GM12891 (cell line): Measurements from ENCODE around the gene ATG10.

Source experiments
- DNase-seq: peaks from one replicate; pipeline ENCODE4 v3.0.0; 2011; ENCODE audit warnings: low spot score; ENCODE audit not compliant: insufficient read length
- FAIRE-seq: peaks from 2 replicates; lab custom pipeline; 2011; peaks lifted over from hg19 to GRCh38; lab: Jason Lieb, UNC
- PAX5 ChIP-seq: IDR thresholded peaks from 2 replicates; pipeline ENCODE4 v1.6.1; 2011; ENCODE audit warnings: low read length, moderate library complexity, mild to moderate bottlenecking; ENCODE audit not compliant: insufficient read depth, severe bottlenecking
- POLR2A ChIP-seq: IDR thresholded peaks from 2 replicates; pipeline ENCODE4 v1.6.1; 2011; ENCODE audit warnings: low read depth, low read length, control low read depth
- POLR2AphosphoS5 ChIP-seq: IDR thresholded peaks from 2 replicates; pipeline ENCODE4 v1.6.1; 2011; ENCODE audit warnings: low read depth, low read length, control low read depth
- POU2F2 ChIP-seq: IDR thresholded peaks from 2 replicates; pipeline ENCODE4 v1.6.1; 2011; ENCODE audit warnings: low read depth, mild to moderate bottlenecking, control low read depth, low read length, moderate library complexity
- SPI1 ChIP-seq: IDR thresholded peaks from 2 replicates; pipeline ENCODE4 v1.6.1; 2011; ENCODE audit warnings: low read depth, low read length, control low read depth
- TAF1 ChIP-seq: IDR thresholded peaks from 2 replicates; pipeline ENCODE4 v1.6.1; 2011; ENCODE audit warnings: low read depth, low read length, control low read depth

ATG10 gene

DNA sequence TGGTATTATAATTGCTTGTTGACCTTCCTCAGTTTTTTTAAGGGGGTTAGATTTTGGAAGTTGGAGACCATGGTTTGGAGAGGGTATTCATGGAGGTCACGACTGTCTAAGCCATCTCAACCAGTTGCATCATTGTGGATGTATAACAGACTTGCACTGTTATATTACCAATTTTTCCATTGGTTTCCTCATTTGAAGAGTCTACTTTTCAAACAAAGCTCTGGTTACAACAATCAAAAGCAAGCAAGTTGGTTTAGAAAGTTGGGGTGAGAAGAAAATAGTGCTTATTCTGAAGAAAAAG, 203.0 kb downstream of the ATG10 start:
- DNase-seq (no peak), FAIRE-seq (no peak)
- TF ChIP-seq POLR2A (no peak), POLR2AphosphoS5 (no peak), TAF1 (no peak), SPI1 (no peak), POU2F2 (no peak), PAX5 (no peak)

DNA sequence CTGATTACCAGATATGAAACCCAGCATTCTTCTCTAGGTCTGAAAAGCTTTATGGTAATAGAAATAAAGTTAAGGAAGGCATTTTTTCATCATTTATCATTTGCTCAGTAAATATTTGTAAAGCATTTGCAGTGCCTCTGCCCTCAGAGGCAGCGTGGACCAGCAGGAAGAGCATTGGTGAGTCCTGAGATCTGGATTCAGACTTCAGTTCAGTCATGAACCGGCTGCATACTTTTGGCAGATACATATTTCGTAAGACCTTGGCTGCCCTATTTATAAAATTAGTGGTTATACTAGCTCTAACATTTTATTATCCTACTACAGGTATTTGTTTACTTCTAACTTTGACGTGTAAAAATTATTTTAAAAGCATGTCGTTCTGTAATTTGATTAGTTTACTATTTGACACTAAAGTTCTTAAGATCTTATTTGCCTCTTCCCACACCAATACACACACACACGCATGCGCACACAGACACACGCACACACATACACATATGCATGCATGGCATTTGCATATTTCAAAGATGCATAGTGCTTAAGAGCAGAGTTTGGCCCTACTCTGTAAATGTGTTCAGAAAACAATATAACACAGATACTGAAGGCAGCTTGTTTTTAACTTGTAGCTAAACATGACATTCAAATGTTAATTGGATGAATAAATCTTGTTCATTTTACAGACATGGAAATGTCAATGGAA, 204.4 kb downstream of the ATG10 start:
- DNase-seq (no peak), FAIRE-seq (no peak)
- TF ChIP-seq POLR2A (no peak), SPI1 (no peak), POLR2AphosphoS5 (no peak), TAF1 (no peak)

DNA sequence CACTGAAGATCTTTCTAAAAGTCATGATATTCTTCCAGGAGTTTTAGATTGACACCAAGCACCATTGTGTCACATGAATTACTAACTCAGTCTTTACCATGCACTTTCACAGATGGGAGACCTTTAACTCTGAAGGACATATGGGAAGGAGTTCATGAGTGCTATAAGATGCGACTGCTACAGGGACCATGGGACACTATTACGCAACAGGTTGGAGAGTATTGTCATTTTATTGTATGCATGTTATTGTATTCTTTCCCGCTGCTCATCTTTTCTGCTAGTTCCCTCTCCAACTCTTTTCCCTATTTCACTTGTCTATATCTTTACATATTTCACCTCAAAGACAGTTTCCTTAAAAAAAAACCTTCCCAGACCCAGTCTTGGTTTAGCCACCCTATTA, 206.6 kb downstream of the ATG10 start:
- DNase-seq (no peak), FAIRE-seq (no peak)
- TF ChIP-seq POU2F2 (no peak), POLR2A (no peak), SPI1 (no peak), TAF1 (no peak), PAX5 (no peak), POLR2AphosphoS5 (no peak)

DNA sequence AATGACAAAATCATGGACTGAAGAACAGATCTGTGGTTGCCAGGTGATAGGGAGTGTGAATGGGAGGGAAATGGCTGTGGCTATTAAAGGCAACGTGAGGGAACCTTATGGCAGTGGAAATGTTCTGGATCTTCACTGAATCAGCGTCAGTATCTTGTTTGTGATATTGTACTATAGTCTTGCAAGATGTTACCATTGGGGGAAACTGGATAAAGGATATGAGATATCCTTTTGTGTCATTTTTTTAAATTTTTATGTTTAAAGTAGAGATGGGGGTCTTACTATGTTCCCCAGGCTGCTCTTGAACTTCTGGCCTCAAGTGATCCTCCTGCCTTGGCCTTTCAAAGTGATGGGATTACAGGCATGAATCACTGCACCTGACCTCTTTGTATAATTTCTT, 210.8 kb downstream of the ATG10 start:
- TF ChIP-seq POLR2AphosphoS5 = no peak
- no peak for TF ChIP-seq POLR2A
- no peak for TF ChIP-seq PAX5
- TF ChIP-seq POU2F2 = no peak
- no peak for TF ChIP-seq TAF1
- no peak for TF ChIP-seq SPI1
- DNase-seq = no peak
- FAIRE-seq = no peak

DNA sequence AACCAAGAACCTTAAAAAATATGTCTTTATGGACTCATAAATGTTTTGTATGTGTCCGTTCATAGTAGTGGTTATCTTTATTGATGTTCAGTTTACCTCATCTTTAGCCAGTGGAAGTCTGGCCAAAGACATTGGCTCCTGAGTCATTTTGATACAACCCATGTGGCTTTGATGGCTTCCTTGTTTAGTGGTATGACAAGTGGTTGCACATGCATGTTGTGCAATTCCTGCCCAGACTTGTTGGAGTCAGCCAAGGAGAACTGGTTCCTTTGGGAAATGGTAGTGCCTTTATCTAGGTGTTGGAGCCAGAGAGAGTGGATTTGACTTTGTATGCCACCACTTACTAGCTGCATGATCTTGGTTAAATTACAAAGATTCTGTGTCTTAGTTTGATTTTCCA, 212.0 kb downstream of the ATG10 start:
- DNase-seq (no peak), FAIRE-seq (peak; percentile 74)
- no peak for TF ChIP-seq POLR2AphosphoS5
- TF ChIP-seq PAX5 = no peak
- TF ChIP-seq POLR2A = no peak
- no peak for TF ChIP-seq TAF1
- TF ChIP-seq POU2F2 = 0 out of 2 replicates have a peak, but pooled peaks have one; percentile 13

DNA sequence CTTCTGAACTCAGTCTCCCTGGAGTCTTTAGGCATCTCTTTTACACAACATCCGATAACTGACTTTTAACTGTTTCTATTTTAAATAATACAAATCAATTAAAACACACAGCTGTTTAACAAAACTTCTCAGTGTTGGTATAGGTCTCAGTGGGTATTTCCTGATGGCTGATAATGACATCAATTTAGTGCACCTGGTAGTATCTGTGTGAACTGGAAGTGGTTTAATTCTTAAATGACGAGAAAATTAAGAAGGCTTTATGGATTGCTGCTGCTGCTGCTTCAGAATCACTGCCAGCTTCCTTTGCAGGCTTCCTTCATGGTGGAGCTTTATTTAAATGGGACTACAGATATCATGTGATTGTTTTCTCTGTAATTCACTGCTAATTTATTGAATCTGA, 214.0 kb downstream of the ATG10 start:
- DNase-seq (no peak), FAIRE-seq (no peak)
- TF ChIP-seq TAF1 = no peak
- TF ChIP-seq POLR2AphosphoS5 = no peak
- no peak for TF ChIP-seq POU2F2
- no peak for TF ChIP-seq PAX5
- TF ChIP-seq SPI1 = no peak
- TF ChIP-seq POLR2A = no peak

DNA sequence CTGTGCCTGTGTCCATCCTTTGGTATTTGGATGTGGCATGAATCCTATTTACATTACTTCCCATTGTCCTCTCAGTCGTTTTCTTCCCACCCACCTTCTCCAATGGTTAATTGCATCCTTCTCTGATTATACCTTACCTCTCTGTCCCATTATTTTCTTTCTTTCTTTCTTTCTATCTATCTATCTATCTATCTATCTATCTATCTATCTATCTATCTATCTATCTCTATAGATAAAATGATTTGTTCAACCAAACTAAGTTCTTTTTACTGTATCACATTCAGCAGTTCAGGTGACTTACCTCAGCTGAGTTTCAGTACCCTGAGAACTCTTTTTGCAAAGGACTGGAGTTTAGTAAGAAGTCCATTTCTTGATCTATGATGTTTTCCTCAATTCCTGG, 225.7 kb downstream of the ATG10 start:
- no peak for FAIRE-seq

DNA sequence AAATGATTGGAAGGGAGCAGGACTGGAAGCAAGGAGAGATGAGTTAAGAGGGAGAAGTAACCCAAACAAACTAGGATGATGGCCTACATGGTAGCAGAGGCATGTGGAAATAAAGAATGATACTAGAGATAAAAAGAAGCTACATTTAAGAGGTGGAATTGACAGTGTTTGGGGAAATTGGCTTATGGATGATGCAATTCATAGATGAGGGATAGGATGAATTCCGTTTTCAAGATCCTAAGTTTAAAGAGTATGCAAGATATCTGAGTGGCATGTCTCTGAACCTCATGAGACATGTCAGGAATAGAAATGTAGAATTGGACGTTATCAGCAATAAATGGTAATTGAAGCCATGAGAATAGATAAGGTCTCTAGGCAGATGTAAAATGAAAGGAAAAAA, 232.7 kb downstream of the ATG10 start:
- TF ChIP-seq POU2F2 (no peak), POLR2A (no peak), SPI1 (no peak), TAF1 (no peak), POLR2AphosphoS5 (no peak), PAX5 (no peak)
- FAIRE-seq = no peak
- no peak for DNase-seq

More for the DNA sequence above, 225.7 kb downstream of the ATG10 start:
- TF ChIP-seq TAF1 (no peak), POLR2AphosphoS5 (no peak), POLR2A (no peak), SPI1 (no peak), PAX5 (no peak), POU2F2 (no peak)
- DNase-seq = no peak

DNA sequence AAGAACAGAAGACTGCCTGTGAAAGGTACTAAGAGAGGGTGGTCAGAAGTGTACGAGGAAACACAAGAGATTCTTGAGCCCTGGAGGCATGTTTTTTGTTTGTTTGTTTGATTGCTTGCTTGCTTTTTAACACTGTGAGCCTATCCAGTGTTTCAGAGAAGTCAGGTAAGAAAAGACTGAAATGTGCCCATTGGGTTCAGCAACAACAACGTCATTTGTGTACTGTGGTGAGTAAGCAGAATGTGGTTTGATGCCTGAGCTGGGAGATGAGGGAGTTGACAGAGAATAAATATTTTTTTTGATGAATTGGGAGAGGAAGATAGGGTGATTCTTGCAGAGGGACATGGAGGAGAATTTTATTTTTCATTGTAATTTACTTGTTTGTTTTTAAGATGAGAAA, 233.2 kb downstream of the ATG10 start:
- DNase-seq = no peak
- TF ChIP-seq PAX5 (no peak), POLR2AphosphoS5 (no peak), POLR2A (no peak), POU2F2 (no peak), SPI1 (no peak), TAF1 (no peak)
- no peak for FAIRE-seq

DNA sequence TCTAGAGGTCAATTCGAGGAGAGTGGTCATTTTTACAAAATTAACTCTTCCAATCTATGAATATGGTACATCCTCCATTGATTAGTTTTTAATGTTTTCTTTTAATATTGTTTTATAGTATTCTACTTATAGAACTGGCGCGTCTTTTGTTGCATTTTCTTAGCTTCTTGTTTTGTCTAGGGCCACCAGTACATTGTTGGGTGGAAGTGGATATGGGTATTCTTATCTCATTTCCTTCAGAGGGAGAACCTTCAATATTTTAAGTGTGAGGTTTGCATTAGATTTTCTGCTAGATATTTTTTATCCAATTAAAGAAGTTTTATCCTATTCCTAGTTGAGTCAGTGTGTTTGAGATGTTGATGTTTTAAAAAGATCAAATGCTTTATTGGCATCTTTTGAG, 236.5 kb downstream of the ATG10 start:
- DNase-seq = no peak
- no peak for FAIRE-seq
- TF ChIP-seq POLR2A = no peak
- TF ChIP-seq SPI1 = no peak
- TF ChIP-seq POU2F2 = no peak
- TF ChIP-seq PAX5 = no peak
- no peak for TF ChIP-seq POLR2AphosphoS5
- no peak for TF ChIP-seq TAF1
